IMR-90 (cell line): Measurements from ENCODE around the gene CHRM5. TPM values are rescaled to one million over a fixed set of nuclear protein-coding genes. Genes with fewer than 3 reads are reported as not detected.

ENCODE experiments used
- ATAC-seq: fragments of 200-7000 bp; cut with Tn5 transposase; 2 replicates; pipeline ENCODE4 v1.9.1; 2020; ENCODE audit warnings: low read depth, mild to moderate bottlenecking, moderate library complexity
- BruUV-seq: library from RNA; stranded (reverse); fragments of 400-500 nt; replicated peaks from 2 replicates; lab custom pipeline; 2021; lab: Mats Ljungman, UMichigan
- CTCF ChIA-PET: fragments of 300-600 bp; formaldehyde crosslinking; extraction: SDS; loops from one replicate; lab custom pipeline; 2021; ENCODE audit warnings: antibody characterized with exemption; lab: Yijun Ruan, JAX
- POLR2A ChIA-PET: fragments of 300-600 bp; sonication (Branson Sonifier 250); formaldehyde crosslinking; loops from one replicate; lab custom pipeline; 2022; ENCODE audit warnings: antibody characterized with exemption; ENCODE audit not compliant: unreplicated experiment; lab: Charles Lee
- DNase-seq: peaks from one replicate; pipeline ENCODE4 v3.0.0; 2013
- H2AFZ ChIP-seq: replicated peaks from 2 replicates; pipeline ENCODE3; 2013; ENCODE audit warnings: low read length, mild to moderate bottlenecking; ENCODE audit not compliant: poor library complexity
- H2AK5ac ChIP-seq: 2 replicates; pipeline ENCODE4 v1.6.1; 2013; ENCODE audit warnings: low read depth, low read length, inconsistent platforms
- H2AK9ac ChIP-seq: replicated peaks from 2 replicates; pipeline ENCODE3; 2013; ENCODE audit warnings: mild to moderate bottlenecking, low read depth, low read length, moderate library complexity; ENCODE audit not compliant: poor library complexity
- H2BK120ac ChIP-seq: 2 replicates; pipeline ENCODE4 v1.6.1; 2013; ENCODE audit warnings: low read depth, low read length, inconsistent platforms
- H2BK15ac ChIP-seq: 3 replicates; pipeline ENCODE4 v1.6.1; 2013; ENCODE audit warnings: low read depth, low read length, inconsistent platforms
- H2BK20ac ChIP-seq: 2 replicates; pipeline ENCODE4 v1.6.1; 2013; ENCODE audit warnings: low read depth, mild to moderate bottlenecking, inconsistent platforms, low read length, moderate library complexity
- H2BK5ac ChIP-seq: 2 replicates; pipeline ENCODE4 v1.6.1; 2013; ENCODE audit warnings: mild to moderate bottlenecking, low read depth, low read length, inconsistent platforms; ENCODE audit not compliant: poor library complexity, severe bottlenecking
- H3K14ac ChIP-seq: replicated peaks from 2 replicates; pipeline ENCODE4 v1.6.1; 2013; ENCODE audit warnings: low read depth, low read length, inconsistent platforms
- H3K18ac ChIP-seq: 2 replicates; pipeline ENCODE4 v1.6.1; 2013; ENCODE audit warnings: low read depth, low read length, control low read depth
- H3K23ac ChIP-seq: 2 replicates; pipeline ENCODE4 v1.6.1; 2013; ENCODE audit warnings: low read depth, low read length, inconsistent platforms
- H3K27ac ChIP-seq: 2 replicates; pipeline ENCODE4 v1.5.1; 2013; ENCODE audit warnings: mild to moderate bottlenecking, control low read depth, low read length; ENCODE audit not compliant: insufficient read depth
- H3K27me3 ChIP-seq: 2 replicates; pipeline ENCODE4 v1.6.1; 2013; ENCODE audit warnings: low read length; ENCODE audit not compliant: control insufficient read depth, insufficient read depth
- H3K36me3 ChIP-seq: 2 replicates; pipeline ENCODE4 v1.6.1; 2013; ENCODE audit warnings: low read length, mixed read lengths; ENCODE audit not compliant: control insufficient read depth, insufficient read depth
- H3K4ac ChIP-seq: 2 replicates; pipeline ENCODE4 v1.6.1; 2013; ENCODE audit warnings: low read depth, low read length, inconsistent platforms
- H3K4me1 ChIP-seq: 2 replicates; pipeline ENCODE4 v1.6.1; 2013; ENCODE audit warnings: low read length, mixed read lengths; ENCODE audit not compliant: control insufficient read depth, insufficient read depth
- H3K4me2 ChIP-seq: 2 replicates; pipeline ENCODE4 v1.6.1; 2013; ENCODE audit warnings: low read depth, mild to moderate bottlenecking, control low read depth, low read length, moderate library complexity
- H3K4me3 ChIP-seq: 2 replicates; pipeline ENCODE4 v1.5.1; 2013; ENCODE audit warnings: low read depth, mild to moderate bottlenecking, control low read depth, low read length, moderate library complexity; ENCODE audit not compliant: insufficient read depth
- H3K56ac ChIP-seq: 2 replicates; pipeline ENCODE4 v1.6.1; 2013; ENCODE audit warnings: low read length, inconsistent platforms; ENCODE audit not compliant: insufficient read depth; ENCODE audit errors: extremely low read depth
- H3K79me1 ChIP-seq, 2 experiments: 2 replicates each; pipeline ENCODE4 v1.6.1; 2013; ENCODE audit warnings: low read length in 2 of 2, inconsistent platforms in 1 of 2, low read depth in 1 of 2
- H3K9ac ChIP-seq: 2 replicates; pipeline ENCODE4 v1.6.1; 2013; ENCODE audit warnings: low read depth, low read length, control low read depth
- H3K9me1 ChIP-seq: 2 replicates; pipeline ENCODE4 v1.6.1; 2013; ENCODE audit warnings: low read length, inconsistent platforms; ENCODE audit not compliant: insufficient read depth
- H3K9me3 ChIP-seq: 2 replicates; pipeline ENCODE4 v1.6.1; 2013; ENCODE audit warnings: low read length; ENCODE audit not compliant: control insufficient read depth, insufficient read depth
- H4K20me1 ChIP-seq: 2 replicates; pipeline ENCODE4 v1.6.1; 2013; ENCODE audit warnings: low read length, inconsistent platforms; ENCODE audit not compliant: insufficient read depth
- H4K5ac ChIP-seq: 2 replicates; pipeline ENCODE4 v1.6.1; 2013; ENCODE audit warnings: mild to moderate bottlenecking, low read depth, low read length, control low read depth
- H4K8ac ChIP-seq, 2 experiments: 2 replicates each; pipeline ENCODE4 v1.6.1; 2013; ENCODE audit warnings: low read depth in 2 of 2, low read length in 2 of 2, control low read depth in 1 of 2, inconsistent platforms in 1 of 2
- H4K91ac ChIP-seq: 2 replicates; pipeline ENCODE4 v1.6.1; 2013; ENCODE audit warnings: low read depth, low read length, inconsistent platforms; ENCODE audit not compliant: insufficient read depth
- BHLHE40 ChIP-seq: fragments of 150-350 bp; IDR thresholded peaks from 2 replicates; pipeline ENCODE4 v1.6.1; 2016; ENCODE audit warnings: mild to moderate bottlenecking, low read depth, low read length
- CTCF ChIP-seq: conservative IDR thresholded peaks from 2 replicates; pipeline ENCODE4 v1.5.1; 2012; ENCODE audit warnings: mild to moderate bottlenecking, low read depth, low read length, improper control_type of control experiment
- FOS ChIP-seq: fragments of 150-350 bp; IDR thresholded peaks from 2 replicates; pipeline ENCODE4 v1.6.1; 2016; ENCODE audit warnings: low read depth, low read length
- USF2 ChIP-seq: fragments of 150-350 bp; IDR thresholded peaks from 2 replicates; pipeline ENCODE4 v1.6.1; 2017; ENCODE audit warnings: mild to moderate bottlenecking, antibody characterized with exemption, low read length, low read depth
- WGBS, 2 experiments: methylation state at CpG; one replicate each; pipeline versions ENCODE4 v1.1.5 to v1.1.7; 2013; ENCODE audit warnings: missing lambda C conversion rate in 2 of 2; ENCODE audit not compliant: insufficient read length in 1 of 2; ENCODE audit errors: extremely low coverage in 2 of 2; 5-methylcytosine and 5-hydroxymethylcytosine counted together
- dilution Hi-C: fragments of 300-500 bp; cut with HindIII; formaldehyde crosslinking; loops from one replicate; pipeline ENCODE4 v1.14.3; 2018; ENCODE audit warnings: low sequenced_read_pairs; ENCODE audit not compliant: unreplicated experiment
- in situ Hi-C: fragments of 300-500 bp; cut with MboI; formaldehyde crosslinking; loops from 3 replicates; pipeline ENCODE4 v1.14.3; 2019; ENCODE audit warnings: low sequenced_read_pairs, inconsistent platforms, mixed read lengths
- intact Hi-C: fragments of 100-400 bp; cut with micrococcal nuclease; formaldehyde crosslinking; loops from 2 replicates; pipeline ENCODE4 v1.10.0; 2022
- polyA plus RNA-seq, 3 experiments: library from polyadenylated mRNA; depleted of rRNA; stranded (reverse); fragments of >200 nt; gene quantifications; 2 replicates each; pipeline ENCODE4 v1.2.3, GENCODE V29; 2012; ENCODE audit warnings: low replicate concordance in 1 of 3
- total RNA-seq: library from RNA; depleted of rRNA; stranded (reverse); fragments of >200 nt; gene quantifications from 2 replicates; pipeline ENCODE4 v1.2.3, GENCODE V29; 2012

Gene CHRM5
- total and polyA plus RNA-seq, 2 of the 4 experiments (the other 2 are of a cell fraction): under 0.01 to 0.03 TPM

- no peak overlapping the region for H3K18ac ChIP-seq
- no peak overlapping the region for H3K23ac ChIP-seq
- H3K4me3 ChIP-seq: no peak overlapping the region
- no peaks in the 10 kb centered on the region for H4K20me1 ChIP-seq
- CTCF ChIA-PET: no interaction called here
- H2BK5ac ChIP-seq: no peak overlapping the region
- no peak overlapping the region for H3K14ac ChIP-seq
- no peaks in the 10 kb centered on the region for H3K9me3 ChIP-seq
- DNase-seq (peak; percentile 16), ATAC-seq (no peak)
- no peak overlapping the region for H4K5ac ChIP-seq
- H2BK20ac ChIP-seq: no peak overlapping the region
- no peaks in the 10 kb centered on the region for H3K4me1 ChIP-seq
- H3K56ac ChIP-seq: no peak overlapping the region
- no peaks in the 10 kb centered on the region for H3K27me3 ChIP-seq
- H3K9me1 ChIP-seq: no peaks in the 10 kb centered on the region
- intact Hi-C loops: no loop called here
- H4K8ac ChIP-seq: no peak overlapping the region
- WGBS, 2 experiments: no CpG with 5 or more reads among the region's 5 CpGs
- no peak overlapping the region for H2BK120ac ChIP-seq
- BruUV-seq: no TSS peak
- peaks cover 0 to 5% of the 10 kb centered on the region in 2 experiments; a peak in 1 of 4 replicates for H3K79me1 ChIP-seq
- H2AK5ac ChIP-seq: no peak overlapping the region
- H3K36me3 ChIP-seq: no peaks in the 10 kb centered on the region
- H4K91ac ChIP-seq: no peak overlapping the region
- no peak overlapping the region for H3K4ac ChIP-seq
- H3K9ac ChIP-seq: no peak overlapping the region
- dilution Hi-C loops: no loop called here
- TF ChIP-seq BHLHE40 (no peak), USF2 (no peak), FOS (no peak), CTCF (no peak)
- no peak overlapping the region for H2AFZ ChIP-seq
- POLR2A ChIA-PET: no interaction called here
- H3K27ac ChIP-seq: no peak overlapping the region
- in situ Hi-C loops: no loop called here
- H2AK9ac ChIP-seq: no peak overlapping the region
- H2BK15ac ChIP-seq: no peak overlapping the region
- H3K4me2 ChIP-seq: no peak overlapping the region
Observed at GRCh38 chr15:33934921-33935320, 33.4 kb upstream of the CHRM5 start.
